ENCODE data around the gene ACADSB.

Gene ACADSB

DNA sequence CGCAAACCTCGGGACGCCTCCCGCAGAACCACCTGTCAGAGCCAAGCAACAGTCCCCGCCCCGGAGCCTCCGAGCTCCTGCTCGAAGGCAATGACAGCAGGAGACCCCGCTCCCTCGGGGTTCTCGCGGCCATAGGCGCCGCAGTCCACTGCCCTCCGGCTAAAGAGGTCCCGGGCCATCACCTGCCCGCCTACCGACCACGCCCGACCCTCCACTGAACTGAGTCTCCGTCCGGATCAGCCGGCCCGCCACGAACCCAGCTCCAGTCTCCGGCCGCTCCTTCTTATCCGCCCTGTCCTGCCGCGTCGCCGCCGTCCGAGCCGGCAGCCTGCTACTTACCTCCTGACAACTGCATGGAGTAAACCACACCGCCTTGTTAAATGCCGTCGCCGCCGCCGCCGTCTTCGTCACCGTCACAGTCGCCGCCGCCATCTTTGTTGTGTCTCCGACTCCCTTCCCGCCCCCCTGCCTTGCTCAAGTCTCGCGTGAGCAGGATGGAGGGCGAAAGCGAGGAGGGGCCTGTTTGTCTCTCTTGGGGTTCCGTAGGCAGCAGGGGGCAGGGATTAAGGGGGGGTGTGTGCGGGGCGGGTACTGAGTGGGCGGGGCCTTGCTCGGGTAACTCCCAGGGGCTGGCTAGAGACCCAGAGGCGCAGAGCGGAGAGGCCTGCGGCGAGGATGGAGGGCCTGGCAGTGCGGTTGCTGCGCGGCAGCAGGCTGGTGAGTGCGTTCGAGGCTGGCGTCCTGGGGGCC, at the start of gene ACADSB, which contains the start of gene IKZF5:
ACADSB (plus strand) TSS at position 652 of the 750 bp plus-strand sequence; CDS start at position 676, 24 bp downstream.
IKZF5 (minus strand) TSS at position 441 of the 750 bp plus-strand sequence. CDS start 10,170 bp downstream, outside the sequence.
- peak; percentile 65 to 98 (median 93) for DNase-seq

DNA sequence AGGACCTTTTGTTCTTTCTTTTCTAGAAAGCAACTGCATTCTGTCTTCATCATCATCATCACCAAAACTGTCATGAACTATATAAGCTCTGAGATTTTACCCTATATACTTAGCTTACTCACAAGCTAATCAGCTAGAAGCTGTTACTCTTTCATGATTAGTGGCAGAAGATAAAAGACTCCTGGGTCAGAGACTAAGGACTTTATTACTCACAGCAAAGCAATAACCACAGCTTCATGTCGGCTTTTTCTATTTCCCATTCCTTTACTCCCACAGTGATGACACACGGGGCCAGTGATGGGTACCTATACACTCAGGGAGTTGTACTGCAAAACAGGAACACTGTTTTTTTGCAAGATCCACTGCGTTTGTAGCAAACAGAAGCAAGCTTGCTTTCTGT, 46.4 kb upstream of the ACADSB start:
- DNase-seq, result no peak

DNA sequence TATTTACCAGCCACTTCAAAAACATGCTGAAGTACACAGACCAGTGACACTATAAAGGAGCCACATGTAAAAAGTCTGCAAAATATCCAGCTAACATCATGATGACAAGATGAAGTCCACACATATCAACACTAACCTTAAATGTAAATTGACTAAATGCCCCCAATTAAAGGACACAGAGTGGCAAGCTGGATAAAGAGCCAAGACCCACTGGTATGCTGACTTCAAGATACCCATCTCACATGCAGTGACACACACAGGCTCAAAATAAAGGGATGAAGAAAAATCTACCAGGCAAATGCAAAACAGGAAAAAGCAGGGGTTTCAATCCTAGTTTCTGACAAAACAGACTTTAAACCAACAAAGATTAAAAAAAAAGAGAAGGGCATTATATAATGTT, 41.9 kb upstream of the ACADSB start:
- no peak for DNase-seq

DNA sequence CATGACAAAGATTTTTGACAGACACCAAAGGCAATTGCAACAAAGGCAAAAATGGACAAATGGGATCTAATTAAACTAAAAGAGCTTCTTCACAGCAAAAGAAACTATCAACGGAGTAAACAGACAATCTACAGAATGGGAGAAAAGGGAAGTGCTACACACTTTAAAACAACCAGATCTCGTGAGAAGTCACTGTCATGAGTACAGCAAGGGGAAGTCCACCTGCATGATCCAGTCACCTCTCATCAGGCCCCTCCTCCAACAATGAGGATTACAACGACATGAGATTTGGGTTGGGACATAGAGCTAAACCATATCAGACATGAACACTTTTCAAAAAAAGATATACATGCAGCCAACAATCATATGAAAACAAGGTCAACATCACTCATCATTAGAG, 40.1 kb upstream of the ACADSB start:
- no peak for DNase-seq

GRCh38 chr10:122974023-122974422, 34.8 kb upstream of the ACADSB start:
- DNase-seq, result peak in 1 of 51 donors; percentile 7

GRCh38 chr10:122974543-122975064, 34.2 kb upstream of the ACADSB start:
- DNase-seq, result no peak

GRCh38 chr10:122980209-122981065, 28.4 kb upstream of the ACADSB start, which contains the start of gene PSTK:
Gene PSTK (plus strand): TSS chr10:122980401. CDS start chr10:122980480, 79 bp downstream.
- peak; percentile 69 to 98 (median 89) for DNase-seq

DNA sequence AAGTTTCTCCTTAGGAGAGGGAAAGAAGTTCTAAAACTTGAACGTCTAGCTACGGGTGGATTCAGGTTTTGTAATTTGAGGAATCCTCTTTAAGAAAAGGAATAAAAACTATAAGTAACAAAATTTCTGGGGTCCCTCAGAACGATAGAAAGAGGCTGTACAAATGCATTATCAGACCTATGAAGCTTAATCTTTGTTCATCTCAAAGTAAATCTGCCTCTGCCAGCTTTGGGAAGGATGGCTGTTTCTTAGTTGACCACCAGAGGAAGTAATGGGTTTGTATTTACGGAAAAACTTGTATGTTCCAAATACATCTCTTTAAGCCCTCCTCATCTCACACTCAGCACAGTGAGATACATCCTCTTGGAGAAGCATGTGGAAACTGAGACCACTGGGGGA, 27.7 kb upstream of the ACADSB start:
- DNase-seq, result no peak

DNA sequence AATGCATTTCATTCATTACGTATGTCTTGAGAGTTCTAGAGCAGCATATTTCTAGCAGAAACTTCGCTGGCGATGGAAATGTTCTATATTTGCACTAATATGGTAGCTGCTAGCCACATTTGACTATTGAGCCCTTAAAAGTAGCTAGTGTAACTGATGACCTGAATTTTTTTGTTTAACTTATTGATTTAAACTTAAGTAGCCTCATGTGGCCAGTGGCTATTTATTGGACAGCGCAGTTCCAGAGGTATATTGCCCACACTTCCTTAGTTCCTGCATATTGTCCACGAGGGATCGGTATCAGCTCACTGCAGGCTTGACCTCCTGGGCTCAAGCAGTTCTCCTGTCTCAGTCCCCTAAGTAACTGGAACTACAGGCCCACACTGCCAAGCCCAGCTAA, 24.9 kb upstream of the ACADSB start:
- no peak for DNase-seq

DNA sequence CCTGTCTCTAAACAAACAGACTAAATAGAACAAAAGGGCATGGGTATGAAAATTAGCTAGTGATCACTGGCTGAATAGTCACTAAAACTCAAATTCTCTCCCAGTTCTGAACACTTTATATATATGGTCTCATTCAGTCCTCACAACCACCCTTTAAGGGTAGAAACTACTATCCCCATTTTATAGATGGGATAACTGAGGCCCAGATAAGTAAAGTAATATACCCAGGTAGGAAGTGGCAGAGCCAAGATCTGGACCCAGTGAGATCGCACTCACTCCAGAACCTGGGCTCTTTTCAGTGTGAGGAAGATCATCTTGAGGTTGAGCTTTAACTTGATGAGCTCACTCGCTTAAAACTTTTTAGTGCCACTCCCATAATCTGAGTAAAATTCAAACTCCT, 24.1 kb upstream of the ACADSB start:
- no peak for DNase-seq

- DNase-seq, result peak in 2 of 51 donors; percentile 7 to 23
These were observed 22.5 kb upstream of the ACADSB start for GRCh38 chr10:122986335-122986734.

DNA sequence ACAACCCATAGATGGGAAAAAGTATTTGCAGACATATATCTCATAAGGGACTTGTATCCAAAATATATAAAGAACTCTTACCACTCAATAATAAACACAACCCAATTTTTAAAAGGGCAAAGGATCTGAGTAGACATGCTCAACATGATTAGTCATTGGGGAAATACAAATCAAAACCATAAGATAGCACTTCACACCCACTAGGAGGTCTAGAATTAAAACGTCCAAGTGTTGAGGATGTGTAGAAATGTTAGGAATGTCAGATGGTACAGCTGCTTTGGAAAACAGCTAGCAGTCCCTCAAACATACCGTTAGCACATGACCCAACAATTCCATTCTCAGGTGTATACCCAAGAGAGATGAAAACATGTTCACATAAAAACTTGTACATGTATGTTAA, 20.3 kb upstream of the ACADSB start:
- DNase-seq, result no peak

GRCh38 chr10:122990278-122990677, 18.5 kb upstream of the ACADSB start:
- no peak for DNase-seq

DNA sequence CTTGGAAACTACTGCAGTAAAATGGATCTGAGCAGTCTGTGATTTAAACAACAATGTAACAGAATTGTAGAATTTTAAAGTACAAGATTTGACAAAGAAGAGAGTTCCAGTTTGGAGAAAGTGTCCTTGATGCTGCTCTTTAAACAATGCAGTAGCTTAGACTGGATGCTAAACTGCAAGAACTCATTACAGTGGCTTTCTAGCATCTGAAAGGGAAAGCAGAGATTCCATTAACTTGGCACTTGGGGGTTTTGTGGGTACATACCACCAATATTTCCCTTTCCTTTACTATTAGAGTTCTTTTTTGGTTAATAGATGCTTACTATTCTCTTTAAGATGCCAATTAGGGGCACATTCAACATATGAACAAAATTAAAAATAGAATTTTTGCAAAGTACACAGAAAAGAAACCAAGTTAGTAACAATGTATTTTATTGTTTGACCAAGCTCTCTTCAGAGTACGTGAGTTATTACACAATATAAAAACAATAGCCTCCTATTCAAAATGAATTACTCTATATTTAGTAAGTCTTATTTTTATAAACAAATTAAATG, 16.7 kb upstream of the ACADSB start:
- DNase-seq, result peak in 1 of 51 donors; percentile 33

DNA sequence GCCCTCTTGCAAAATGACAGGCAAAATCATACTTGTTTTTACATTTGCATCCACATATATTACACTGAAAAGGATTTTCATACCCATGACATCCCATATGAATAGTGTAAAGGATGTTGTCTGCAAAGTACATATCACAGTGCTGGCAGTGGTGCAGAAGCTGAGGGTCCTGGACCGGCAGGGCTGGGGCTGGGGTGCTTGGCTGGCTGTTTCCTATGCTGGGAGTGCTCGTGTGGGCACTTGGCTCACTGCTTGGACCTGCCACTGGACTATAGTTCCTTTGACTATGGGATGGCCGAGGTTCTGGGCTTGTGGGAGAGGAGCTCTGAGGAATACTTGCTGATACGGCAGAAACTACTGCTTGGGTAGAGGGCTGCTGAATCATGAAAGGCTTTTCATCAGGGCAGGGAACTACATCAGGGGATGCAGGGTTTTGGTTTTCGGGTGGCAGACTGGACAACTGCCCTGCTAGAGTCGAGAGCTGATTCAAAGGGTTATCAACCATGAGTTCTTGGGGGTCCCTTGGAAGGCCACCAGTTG, 14.9 kb upstream of the ACADSB start:
- no peak for DNase-seq

DNA sequence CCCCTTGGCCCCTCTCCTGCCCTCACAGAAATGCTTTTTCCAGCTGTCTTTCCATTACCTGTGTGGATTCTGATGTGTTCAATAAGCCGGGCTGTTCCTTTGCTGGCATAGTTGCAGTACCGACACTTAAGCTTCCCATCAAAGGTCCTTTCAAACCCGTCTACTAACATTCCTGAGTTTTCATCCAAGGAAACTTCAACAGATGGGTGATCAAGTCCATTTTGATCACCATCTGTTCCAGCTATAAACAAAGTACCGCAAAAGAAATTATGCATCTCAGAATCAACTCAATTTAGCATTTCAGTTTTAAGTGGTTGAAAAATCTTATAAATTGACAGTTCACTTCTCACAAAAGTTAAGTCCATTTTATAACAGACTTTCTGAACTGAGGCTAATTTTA, 12.9 kb upstream of the ACADSB start:
- DNase-seq, result no peak

DNA sequence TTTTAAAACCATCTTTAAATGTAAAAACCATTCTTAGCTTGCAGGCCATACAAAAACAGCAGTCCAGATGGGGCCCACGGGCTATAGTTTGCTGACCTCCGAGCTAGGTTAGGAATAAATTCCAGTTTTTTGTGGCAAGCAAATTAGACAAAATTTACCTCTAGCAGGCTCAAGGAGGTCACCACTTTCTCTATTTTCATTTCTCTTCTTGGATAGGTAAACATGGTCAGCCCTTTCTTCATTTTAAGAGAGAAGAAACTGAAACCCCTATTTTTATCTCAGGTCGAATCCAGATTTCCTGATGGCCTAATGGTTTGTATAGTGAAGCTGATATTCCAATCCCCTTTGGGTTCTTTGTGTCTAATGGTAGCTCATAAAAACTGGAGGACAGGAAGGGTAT, 10.9 kb upstream of the ACADSB start:
- no peak for DNase-seq

DNA sequence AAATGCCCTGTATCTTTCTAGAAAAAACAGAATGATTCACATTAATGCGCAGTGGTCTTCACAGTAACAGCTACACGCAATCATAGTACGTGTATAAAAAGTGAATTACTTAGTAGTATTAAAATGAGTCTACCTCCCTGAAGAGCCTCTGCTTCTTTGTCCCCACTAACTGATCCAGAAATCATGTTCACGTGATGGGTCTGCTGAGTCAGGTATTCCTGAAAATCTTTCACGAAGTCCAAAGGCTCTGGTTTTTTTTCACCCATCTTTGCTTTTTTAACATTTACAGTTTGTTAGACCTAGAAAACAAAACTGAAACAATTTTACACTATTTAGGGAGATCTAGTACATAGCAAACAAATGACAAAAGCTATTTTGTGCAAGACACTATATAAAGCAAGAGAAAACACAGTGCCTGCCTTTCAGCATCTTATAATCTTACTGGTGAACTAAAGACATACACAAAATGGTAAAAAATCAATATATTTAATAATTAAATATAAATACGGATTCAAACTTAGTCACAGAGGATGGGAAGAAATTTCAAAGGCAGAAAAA, 10.4 kb upstream of the ACADSB start:
- no peak for DNase-seq

DNA sequence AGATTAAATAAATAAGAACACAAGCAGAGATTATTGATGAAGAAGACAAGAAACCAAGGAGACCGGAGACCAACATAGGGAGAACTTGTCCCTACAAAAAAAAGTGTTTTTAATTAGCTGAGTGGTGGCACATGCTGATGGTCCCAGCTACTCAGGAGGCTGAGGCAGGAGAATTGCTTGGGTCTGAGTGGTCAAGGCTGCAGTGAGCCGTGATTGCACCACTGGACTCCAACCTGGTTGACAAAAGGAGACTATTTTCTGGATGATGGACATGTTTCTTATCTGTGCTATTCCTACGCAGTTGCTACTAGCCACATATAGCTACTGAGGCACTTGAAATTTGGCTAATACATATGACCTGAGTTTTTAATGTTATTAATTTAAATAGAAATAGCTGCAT, 9.9 kb upstream of the ACADSB start:
- no peak for DNase-seq

DNA sequence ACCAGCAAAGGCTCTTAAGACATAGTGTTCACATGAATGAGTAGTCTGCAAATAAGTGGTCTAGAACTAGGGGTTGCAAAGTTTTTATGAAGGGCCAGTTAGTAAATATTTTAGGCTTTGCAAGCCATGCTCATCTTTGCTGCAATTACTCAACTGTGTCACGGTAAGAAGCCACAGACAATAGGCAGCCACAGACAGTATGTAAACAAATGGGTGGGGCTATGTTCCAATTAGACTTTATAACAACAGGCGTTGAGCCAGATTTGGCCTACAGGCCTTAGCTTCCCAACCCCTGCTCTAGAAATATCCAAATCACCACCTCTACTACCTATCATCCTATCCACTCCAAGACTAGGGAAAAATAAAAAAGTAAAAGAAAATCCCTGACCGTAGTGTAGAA, 9.5 kb upstream of the ACADSB start:
- no peak for DNase-seq

DNA sequence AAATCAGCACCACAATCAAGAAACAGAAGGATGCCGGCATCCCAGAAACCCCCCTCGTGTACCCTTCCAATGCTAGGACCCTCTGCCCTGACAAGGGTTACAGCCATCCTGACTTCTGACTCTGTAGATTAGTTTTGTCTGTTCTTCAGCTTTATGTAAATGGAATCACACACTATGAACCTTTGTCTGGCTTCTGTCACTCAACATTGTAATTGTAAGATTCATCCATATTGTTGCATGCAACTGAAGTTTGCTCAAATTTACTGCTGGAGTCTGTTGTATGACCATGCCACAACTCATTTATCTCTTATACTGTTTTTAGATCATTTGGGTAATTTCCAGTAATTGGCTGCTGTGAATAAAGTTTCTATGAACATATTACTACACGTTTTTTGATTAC, 8.7 kb upstream of the ACADSB start:
- DNase-seq, result no peak
